SW 1271 (cell line): ENCODE data around the gene ZNF99.
"Not testable (repeated sequence)": the region's sequence is repeated elsewhere in the genome, so short reads cannot be mapped to it uniquely, and the experiment has no call there.

ENCODE experiments used
- DNase-seq, 2 experiments: peaks; one replicate each; lab custom pipeline; 2025; lab: John Stamatoyannopoulos, UW

Gene ZNF99

GRCh38 chr19:22783651-22784410 lies at the start of gene ZNF99:
ZNF99 (minus strand) TSS chr19:22784151; CDS start chr19:22784016, 135 bp downstream.
- no peak for DNase-seq

DNA sequence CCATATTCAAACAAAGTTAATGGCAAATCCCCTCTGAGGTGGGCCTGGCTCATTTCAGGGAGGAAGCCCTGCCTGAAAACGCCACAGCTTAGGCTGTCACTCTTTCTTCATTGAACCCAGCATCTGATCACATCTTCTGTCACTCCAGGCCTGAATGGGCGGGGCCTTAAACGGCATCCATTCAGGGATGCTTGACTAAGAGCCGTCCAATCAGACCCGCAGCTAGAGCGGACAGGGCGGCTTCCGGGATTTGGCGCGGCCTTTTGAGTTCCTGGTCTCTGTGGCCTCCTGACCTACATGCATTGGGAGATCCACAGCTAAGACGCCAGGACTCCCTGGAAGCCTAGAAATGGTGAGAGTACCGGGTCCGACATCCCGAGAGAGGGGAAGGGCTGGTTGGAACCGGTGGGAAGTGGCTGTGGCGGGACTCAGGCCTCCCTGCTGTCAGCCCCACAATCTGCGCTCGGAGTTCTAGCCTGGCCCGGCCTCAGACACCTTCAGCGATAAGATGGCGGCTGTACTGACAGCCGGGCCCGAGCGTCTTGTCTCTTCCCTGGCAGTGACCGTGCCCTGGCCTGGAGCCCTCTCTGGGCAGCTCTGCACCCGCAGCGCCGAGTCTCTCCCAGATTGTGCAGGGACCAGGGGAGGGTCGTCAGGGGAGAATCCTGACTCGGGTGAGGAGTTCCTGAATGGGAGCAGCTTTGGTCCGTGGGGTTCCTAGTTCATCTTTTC lies 48.2 kb upstream of the ZNF99 start, which contains the start of gene ZNF723:
Gene ZNF723, plus strand, starts transcription at position 261 of the 732 bp plus-strand sequence. Its CDS starts 89 bp downstream, at position 350.
- DNase-seq: no peak

DNA sequence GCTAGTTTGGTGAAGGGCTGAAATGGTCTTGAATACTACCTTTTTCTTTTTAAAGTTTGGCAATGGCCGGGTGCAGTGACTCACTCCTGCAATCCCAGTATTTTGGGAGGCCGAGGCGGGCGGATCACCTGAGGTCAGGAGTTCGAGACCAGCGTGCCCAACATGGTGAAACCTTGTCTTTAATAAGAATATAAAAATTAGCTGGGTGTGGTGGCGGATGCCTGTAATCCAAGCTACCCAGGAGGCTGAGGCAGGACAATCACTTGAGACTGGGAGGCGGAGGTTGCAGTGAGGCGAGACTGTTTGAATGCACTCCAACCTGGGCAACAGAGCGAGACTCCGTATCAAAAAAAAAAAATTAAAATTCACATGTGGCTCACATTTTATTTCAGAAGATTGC lies 47.3 kb upstream of the ZNF99 start:
- DNase-seq: no peak

- no peak for DNase-seq
Observed at GRCh38 chr19:22814124-22814523, 30.2 kb upstream of the ZNF99 start.

- DNase-seq: no peak
Observed at GRCh38 chr19:22807061-22807835, 23.3 kb upstream of the ZNF99 start.

GRCh38 chr19:22806418-22806817 lies 22.5 kb upstream of the ZNF99 start:
- DNase-seq: no peak

GRCh38 chr19:22797040-22797439 lies 13.1 kb upstream of the ZNF99 start:
- no peak for DNase-seq

DNA sequence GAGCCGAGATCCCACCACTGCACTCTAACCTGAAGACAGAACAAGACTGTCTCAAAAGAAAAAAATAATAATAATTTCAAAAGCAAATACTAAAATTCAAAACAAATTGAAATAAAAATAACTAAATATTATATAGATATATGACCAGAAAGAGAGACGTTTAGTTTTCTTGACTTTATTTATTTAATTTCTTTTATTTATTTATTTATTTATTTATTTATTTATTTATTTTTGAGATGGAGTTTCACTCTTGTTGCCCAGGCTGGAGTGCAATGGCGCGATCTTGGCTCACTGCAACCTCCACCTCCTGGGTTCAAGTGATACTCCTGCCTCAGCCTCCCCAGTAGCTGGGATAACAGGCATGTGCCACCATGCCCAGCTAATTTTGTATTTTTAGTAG lies 8.9 kb upstream of the ZNF99 start:
- DNase-seq: not testable (repeated sequence)

DNA sequence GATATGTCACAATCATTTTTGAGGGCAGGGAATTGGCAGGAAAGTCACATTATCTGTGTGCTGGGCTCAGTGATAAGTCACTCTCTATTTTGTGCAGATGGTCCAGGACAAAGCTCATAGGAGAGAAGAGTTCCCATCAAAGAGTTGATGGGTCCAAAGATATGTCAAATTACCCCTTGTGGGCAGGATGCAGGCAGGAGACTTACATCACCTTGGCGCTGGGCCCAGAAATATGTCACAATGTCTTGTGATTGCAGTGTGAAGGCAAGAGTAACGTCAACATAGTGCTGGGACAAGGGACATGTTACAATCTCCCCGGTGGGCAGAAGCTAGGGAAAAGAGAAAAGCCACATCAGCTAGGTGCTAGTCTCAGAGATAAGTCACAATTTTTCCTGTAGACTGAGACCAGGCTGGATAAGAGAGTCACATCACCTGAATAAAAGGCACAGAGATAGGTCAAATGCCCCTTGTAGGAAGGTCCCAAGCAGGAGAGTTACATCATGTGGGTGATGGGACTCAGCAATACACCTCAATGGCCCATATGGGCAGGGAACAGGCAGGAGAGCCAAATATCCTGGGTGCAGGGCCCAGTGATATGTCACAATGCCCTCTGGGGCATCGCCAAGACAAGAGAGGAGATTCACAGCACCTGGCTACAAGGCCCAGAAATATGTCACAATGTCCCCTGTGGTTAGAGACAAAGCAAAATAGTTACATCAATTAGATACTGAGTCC lies 47.9 kb downstream of the ZNF99 start:
- DNase-seq: no peak

GRCh38 chr19:22733691-22734090 lies 50.3 kb downstream of the ZNF99 start:
- no peak for DNase-seq

- DNase-seq: not testable (repeated sequence)
Observed at GRCh38 chr19:22728214-22728613, 55.7 kb downstream of the ZNF99 start.

DNA sequence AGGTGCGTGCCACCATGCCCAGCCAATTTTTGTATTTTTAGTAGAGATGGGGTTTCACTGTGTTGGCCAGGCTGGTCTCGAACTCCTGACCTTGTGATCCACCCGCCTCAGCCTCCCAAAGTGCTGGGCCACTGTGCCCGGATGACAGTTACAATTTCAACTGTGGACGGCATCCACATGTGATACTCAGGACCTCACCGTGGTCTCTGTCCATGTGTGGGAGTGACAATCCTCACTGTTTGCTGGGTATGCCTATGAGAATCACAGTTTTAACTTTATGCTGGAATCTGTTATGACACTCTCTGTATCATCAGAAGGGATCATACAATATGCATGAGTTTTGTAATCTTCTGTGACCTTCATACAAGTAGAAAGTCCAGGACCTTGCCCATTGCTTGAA lies 62.4 kb downstream of the ZNF99 start:
- DNase-seq: not testable (repeated sequence)

DNA sequence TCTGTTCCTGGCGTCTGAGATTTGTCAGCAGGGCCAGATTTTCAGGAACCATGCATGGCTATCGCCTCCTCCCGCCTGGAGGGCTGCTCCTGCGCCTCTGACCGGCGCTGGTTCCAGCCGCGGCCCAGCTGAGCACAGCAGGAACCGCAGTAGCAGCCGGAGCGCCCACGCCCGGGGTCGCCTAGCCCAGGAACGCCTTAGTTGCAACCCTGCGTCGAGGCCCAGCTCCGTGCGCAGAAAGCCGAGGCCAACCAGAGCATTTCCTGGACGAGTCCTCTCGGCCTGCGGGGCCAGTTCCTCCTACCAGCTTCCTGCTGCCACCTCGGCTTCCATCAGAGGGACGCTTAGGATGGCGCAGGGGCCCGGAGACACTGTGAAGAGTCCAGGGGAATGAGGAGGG lies 75.0 kb downstream of the ZNF99 start:
- DNase-seq: no peak

GRCh38 chr19:22703096-22703495 lies 80.9 kb downstream of the ZNF99 start:
- DNase-seq: not testable (repeated sequence)

- DNase-seq: not testable (repeated sequence)
Observed at GRCh38 chr19:22702661-22703060, 81.3 kb downstream of the ZNF99 start.
